22Rv1 (cell line): ENCODE results near the gene TULP3.

ENCODE experiments used
- H3K27ac ChIP-seq: fragments of 450-650 bp; 2 replicates; pipeline ENCODE4 v1.5.1; 2017
- ZFX ChIP-seq: fragments of 450-650 bp; IDR thresholded peaks from 2 replicates; pipeline ENCODE4 v1.6.1; 2017; ENCODE audit warnings: antibody characterized with exemption, borderline replicate concordance
- TF ChIP-seq, protein P1 (sequence below): fragments of 450-650 bp; IDR thresholded peaks from 2 replicates; pipeline ENCODE4 v1.5.1; 2017; ENCODE audit warnings: mild to moderate bottlenecking

Gene TULP3

DNA sequence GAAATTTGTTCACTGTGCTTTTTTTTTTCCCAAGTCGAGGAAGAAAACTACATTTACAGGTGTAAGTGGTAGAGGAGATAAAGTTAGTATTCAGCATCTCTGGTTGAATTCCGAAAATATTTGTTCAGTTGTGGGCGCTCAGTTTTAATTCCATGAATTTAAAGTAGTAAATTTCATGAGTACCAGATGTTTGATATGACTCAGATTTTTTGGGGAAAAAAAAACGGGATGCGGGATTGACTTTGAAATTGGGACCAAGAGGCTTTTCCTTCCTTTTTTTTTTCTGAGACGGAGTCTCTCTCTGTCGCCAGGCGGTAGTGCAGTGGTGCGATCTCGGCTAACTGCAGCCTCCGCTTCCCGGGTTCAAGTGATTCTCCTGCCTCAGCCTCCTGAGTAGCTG lies 1.6 kb downstream of the TULP3 start:
- no peak for TF ChIP-seq ZFX
- TF ChIP-seq, protein P1, sequence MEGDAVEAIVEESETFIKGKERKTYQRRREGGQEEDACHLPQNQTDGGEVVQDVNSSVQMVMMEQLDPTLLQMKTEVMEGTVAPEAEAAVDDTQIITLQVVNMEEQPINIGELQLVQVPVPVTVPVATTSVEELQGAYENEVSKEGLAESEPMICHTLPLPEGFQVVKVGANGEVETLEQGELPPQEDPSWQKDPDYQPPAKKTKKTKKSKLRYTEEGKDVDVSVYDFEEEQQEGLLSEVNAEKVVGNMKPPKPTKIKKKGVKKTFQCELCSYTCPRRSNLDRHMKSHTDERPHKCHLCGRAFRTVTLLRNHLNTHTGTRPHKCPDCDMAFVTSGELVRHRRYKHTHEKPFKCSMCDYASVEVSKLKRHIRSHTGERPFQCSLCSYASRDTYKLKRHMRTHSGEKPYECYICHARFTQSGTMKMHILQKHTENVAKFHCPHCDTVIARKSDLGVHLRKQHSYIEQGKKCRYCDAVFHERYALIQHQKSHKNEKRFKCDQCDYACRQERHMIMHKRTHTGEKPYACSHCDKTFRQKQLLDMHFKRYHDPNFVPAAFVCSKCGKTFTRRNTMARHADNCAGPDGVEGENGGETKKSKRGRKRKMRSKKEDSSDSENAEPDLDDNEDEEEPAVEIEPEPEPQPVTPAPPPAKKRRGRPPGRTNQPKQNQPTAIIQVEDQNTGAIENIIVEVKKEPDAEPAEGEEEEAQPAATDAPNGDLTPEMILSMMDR: no peak
- H3K27ac ChIP-seq: no peak overlapping the region

DNA sequence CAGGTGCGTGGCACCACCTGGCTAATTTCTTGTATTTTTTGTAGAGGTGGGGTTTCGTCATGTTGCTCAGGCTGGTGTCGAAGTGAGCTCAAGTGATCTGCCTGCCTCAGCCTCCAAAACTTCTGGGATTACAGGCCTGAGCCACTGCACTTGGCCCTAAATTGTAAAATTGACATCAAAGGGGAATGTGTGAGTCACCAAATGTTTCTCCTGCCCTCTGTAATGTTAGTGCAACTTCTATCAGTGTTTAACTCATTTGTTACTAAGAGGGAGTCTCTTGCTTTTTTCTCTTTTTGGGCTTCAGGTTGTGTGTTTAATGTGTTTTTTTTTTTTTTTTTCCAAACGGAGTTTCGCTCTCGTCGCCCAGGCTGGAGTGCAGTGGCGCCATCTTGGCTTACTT lies 2.3 kb downstream of the TULP3 start:
- TF ChIP-seq ZFX: no peak
- TF ChIP-seq, protein P1: no peak
- no peak overlapping the region for H3K27ac ChIP-seq

DNA sequence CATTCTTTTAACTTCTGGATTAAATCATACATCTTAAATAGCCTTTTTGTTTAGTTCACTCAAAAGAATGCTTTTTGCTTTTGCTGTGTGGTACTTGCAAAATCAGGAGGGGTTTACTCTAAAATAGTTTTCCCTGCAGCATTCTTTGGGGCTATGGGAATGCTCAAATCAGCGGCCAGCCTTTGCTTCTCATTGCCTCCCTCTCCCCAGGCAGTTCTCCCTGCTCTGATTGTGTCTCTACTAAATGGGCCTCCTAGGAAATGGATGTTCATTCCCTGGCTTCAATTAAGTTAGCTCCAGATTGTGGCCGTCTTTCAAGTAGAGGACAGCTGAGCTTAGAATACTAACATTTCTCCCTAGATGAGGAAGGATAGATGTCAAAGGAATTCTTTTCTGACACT lies 4.4 kb downstream of the TULP3 start:
- TF ChIP-seq ZFX: no peak
- TF ChIP-seq, protein P1: no peak
- H3K27ac ChIP-seq: no peak overlapping the region

DNA sequence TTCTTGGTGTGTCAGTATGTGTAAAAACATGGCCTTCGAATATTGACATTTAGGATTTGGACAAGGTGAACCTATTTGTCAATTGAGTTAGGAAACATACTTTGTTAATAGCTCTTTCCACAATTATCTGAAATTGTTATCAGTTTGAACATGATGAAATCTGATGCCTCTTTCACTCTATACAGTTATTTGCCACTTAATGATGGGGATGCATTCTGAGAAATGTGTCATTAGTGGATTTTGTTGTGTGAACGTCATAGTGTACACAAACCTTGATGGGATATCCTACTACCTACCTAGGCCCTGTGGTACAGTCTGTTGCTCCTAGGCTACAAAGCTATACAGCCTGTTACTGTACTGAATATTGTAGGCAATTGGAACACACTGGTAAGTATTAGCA lies 4.8 kb downstream of the TULP3 start:
- TF ChIP-seq, protein P1: no peak
- TF ChIP-seq ZFX: no peak
- H3K27ac ChIP-seq: no peak overlapping the region

DNA sequence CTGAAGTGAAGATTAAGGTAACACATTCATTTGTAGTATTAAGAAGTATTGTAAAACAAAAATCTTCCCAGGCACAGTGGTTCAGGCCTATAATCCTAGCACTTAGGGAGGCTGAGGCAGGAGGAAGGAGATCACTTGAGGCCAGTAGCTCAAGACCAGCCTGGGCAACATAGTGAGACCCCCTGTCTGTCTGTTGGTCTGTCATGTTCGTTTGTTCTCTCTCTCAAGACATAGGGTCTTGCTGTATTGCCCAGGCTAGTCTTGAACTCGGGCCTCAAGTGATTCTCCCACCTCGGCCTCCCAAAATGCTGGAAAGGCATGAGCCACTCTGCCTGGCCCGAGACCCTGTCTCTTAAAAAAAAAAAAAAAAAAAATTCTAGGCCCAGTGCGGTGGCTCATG lies 6.7 kb downstream of the TULP3 start:
- TF ChIP-seq ZFX: no peak
- TF ChIP-seq, protein P1: no peak
- H3K27ac ChIP-seq: no peak overlapping the region

GRCh38 chr12:2900642-2901041 lies 10.0 kb downstream of the TULP3 start:
- TF ChIP-seq ZFX: no peak
- TF ChIP-seq, protein P1: no peak
- no peak overlapping the region for H3K27ac ChIP-seq

DNA sequence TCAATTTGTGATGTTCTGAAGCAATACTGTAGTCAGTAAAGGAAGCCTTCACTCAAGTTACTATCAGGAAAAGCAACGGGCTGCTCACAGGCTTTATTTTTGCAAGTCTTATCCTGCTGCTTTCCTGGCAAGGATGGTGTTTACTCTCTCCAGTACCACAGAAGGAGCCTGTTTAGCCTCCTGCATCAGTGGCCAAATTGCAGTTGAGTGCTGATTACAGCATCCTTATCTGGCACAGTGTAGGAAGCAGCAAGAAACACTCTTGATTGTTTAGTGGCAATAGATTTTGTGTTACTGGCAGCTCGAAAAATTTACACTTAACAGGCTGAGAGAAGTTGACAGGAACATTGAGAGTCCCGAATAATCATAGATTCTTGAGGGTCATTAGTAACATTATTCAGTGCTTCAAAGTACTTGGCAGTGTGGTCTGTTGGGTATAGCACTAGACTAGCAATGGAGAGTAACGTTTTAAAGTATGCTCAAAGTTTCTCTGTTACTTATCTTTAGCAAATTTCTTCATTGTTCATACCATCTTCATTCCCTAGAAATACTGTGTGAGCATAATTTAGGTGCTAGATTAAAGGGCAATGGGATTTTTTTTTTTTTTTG lies 11.7 kb downstream of the TULP3 start:
- H3K27ac ChIP-seq: no peak overlapping the region

More for the DNA sequence above, 11.7 kb downstream of the TULP3 start:
- TF ChIP-seq, protein P1: no peak
